NCI-H2171 treated with DMSO at 0.1 percent for 48 hours (cell line): Measurements from ENCODE around the gene SH3BP5.

ENCODE experiments used
- DNase-seq: peaks from one replicate; lab custom pipeline; 2025; lab: John Stamatoyannopoulos, UW

Gene SH3BP5

GRCh38 chr3:15297608-15298350, 34.6 kb downstream of the SH3BP5 start:
- no peak for DNase-seq

GRCh38 chr3:15295506-15295905, 36.9 kb downstream of the SH3BP5 start:
- peak; percentile 51 for DNase-seq

GRCh38 chr3:15294929-15295328, 37.5 kb downstream of the SH3BP5 start:
- DNase-seq, result peak; percentile 16

GRCh38 chr3:15292765-15293522, 39.4 kb downstream of the SH3BP5 start:
- DNase-seq, result no peak

- no peak for DNase-seq
Measured at GRCh38 chr3:15291589-15292541, 40.5 kb downstream of the SH3BP5 start.

GRCh38 chr3:15290736-15291135, 41.6 kb downstream of the SH3BP5 start:
- no peak for DNase-seq

- DNase-seq, result no peak
Measured at GRCh38 chr3:15289661-15290060, 42.7 kb downstream of the SH3BP5 start.

GRCh38 chr3:15288331-15289035, 43.9 kb downstream of the SH3BP5 start:
- no peak for DNase-seq

GRCh38 chr3:15287565-15288330, 44.6 kb downstream of the SH3BP5 start:
- no peak for DNase-seq

GRCh38 chr3:15286022-15286421, 46.4 kb downstream of the SH3BP5 start:
- DNase-seq, result no peak

GRCh38 chr3:15284121-15284889, 48.1 kb downstream of the SH3BP5 start:
- peak; percentile 90 for DNase-seq

GRCh38 chr3:15283702-15284101, 48.7 kb downstream of the SH3BP5 start:
- DNase-seq, result no peak

- DNase-seq, result no peak
Measured at GRCh38 chr3:15281817-15282216, 50.6 kb downstream of the SH3BP5 start.

GRCh38 chr3:15280853-15281532, 51.4 kb downstream of the SH3BP5 start:
- DNase-seq, result no peak

- DNase-seq, result no peak
Measured at GRCh38 chr3:15279671-15280402, 52.5 kb downstream of the SH3BP5 start.

- DNase-seq, result no peak
Measured at GRCh38 chr3:15279205-15279604, 53.2 kb downstream of the SH3BP5 start.

- no peak for DNase-seq
Measured at GRCh38 chr3:15277861-15278500, 54.4 kb downstream of the SH3BP5 start.

GRCh38 chr3:15276028-15276724, 56.2 kb downstream of the SH3BP5 start:
- DNase-seq, result no peak
